Fibroblast of peridontal ligament (primary cell): ENCODE measurements around the gene KSR1.

Experiments
- DNase-seq: peaks from one replicate; pipeline ENCODE4 v3.0.0-alpha.2; 2010; ENCODE audit errors: extremely low read depth

KSR1 gene

DNA sequence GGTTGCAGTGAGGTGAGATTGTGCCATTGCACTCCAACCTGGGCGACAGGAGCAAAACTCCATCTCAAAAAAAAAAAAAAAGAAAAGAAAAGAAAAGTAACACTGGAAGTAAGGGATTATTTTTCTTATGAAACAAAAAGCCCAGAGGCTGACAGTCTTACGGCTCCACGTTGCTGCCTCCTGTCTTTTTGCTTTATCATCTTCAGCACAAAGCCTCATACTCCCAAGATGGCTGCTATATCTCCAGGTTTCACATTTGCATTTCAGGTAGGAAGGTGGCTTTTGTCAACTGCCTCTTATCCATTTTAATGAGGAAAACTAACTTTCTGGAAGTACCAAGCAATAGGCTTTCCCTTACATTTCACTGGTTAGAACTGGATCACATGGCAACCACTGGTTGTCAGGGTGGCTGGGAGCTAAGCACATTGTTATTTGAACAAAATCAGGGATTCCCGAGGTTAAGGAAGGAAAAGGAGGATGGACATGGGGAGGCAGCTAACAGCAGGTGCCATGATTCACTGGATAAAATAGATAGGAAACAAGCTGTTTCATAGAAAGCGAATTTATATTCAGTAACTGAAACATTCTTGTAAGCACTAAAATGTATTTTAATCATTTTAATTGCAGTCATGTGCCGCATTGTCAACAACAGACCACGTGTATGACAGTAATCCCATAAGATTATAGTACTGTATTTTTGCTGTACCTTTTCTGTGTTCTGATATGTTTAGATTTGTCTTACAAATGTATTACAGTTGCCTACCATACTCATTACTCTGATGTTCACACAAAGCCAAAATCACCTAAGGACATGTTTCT is 58.6 kb downstream of the KSR1 start:
- DNase-seq, result no peak

DNA sequence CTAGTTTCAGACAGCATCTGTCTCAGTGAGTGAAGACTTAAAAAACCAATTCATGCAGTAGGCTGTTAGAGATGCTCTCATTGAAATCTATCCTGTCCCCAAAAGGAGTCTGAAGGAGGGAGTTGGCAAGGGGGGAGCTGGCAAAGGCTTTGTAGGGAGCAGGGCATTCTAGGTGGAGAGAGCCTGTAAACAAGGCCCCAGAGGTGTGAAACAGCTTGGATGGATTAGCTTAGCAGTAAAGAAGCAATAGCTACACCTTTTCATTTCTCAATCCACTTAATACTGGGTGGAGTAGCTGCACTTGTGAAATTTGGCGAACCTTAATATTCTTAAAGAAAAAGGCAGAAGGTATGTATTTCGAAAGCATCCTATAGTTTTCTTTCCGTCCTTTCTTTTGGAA is 61.8 kb downstream of the KSR1 start:
- DNase-seq, result no peak

DNA sequence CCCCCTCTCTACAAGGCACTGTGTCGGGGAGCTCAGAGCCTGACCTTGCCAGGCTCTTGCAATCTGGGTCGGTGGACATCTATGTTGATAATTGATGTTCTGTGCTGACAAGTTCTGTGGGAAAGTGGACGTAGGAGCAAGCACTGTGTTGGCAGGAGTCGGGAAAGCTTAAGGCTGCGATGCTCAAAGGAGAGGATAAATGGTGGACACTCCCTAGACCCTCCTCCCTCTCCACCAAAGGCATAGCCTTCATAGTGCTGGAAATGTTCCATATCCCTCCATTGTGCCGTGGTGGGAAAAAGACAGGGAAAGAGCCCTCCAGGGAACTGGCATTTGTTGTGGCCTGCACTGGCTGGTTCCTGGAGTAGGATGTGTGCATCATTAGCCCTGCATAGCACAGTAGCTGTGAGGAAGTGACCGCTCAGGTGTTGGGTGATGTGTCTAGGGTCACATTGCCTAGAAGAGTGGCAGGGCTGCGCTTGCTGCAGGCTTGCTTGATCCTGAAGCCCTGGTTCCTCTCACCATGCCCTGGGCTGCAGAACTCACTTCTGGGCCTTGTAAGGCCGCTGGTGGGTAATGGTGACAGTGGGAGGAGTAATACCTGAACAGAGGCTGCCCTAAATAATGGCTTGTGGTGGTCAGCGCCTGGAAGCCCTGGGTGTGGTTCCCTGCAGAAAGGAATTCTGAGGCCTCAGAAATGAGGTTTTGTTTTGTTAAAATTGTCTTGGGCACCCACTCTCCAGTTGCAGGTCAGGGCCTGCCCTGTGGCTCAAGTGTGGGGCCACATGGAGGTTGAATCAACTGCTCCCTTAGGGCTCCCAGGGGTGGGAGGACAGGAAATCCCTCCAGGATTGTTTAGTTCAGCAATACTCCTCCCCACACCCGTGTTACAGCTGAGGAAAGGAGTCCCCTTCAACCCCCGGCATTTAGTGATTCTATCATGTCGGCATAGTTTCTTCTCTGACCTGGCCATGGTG is 62.6 kb downstream of the KSR1 start:
- DNase-seq, result no peak

DNA sequence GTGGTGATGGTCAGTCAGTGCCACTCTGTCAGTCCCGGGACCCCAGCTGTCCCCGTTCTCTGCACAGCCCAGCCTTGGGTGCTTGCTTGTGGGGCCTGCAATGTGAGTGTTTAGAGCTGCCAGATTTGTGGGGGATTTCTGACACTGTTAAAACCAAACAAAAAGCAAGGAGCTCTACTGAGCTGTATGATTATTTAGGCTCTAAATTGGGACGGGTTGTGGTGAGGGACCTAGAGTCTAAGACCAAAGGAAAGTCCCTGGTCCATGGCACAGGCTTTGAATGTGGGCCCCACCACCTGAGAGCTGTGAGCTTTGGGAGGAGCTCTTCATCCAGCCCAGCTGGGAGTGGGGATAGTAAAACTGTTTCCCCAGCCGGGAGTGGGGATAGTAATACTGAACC is 63.3 kb downstream of the KSR1 start:
- no peak for DNase-seq

DNA sequence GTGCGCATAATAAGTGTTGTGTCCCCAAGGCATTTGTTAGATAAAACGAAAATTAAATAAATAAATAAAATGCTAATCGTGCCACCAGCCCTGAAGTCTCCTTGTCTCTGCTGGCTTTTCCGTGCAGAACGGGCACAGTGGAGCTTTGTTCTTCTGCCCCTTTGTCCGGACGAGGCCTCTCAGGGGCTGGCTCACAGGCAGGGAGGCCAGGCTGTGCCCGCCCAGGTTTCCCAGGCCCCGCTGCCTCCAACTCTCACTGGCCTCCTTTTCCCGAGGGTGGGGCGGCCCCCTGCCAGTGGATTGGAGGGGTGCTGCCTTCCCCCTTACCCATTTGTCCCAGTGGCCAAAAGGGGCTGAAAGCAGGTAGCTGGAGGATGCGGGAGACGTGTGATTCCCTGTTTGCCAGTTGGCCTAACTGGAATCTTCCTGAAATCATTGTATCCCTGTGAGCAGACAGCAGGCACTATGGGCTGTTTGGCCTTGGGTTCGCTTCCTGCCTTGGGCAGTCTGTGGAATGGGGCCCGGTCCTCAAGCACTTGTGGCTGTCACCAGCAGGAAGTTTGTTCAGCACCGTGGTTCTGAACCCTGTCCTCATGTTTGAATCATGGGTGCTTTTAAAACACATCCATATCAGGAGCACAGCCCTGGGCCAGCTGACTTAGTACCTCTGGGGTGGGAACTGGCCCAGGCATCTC is 64.4 kb downstream of the KSR1 start:
- no peak for DNase-seq

DNA sequence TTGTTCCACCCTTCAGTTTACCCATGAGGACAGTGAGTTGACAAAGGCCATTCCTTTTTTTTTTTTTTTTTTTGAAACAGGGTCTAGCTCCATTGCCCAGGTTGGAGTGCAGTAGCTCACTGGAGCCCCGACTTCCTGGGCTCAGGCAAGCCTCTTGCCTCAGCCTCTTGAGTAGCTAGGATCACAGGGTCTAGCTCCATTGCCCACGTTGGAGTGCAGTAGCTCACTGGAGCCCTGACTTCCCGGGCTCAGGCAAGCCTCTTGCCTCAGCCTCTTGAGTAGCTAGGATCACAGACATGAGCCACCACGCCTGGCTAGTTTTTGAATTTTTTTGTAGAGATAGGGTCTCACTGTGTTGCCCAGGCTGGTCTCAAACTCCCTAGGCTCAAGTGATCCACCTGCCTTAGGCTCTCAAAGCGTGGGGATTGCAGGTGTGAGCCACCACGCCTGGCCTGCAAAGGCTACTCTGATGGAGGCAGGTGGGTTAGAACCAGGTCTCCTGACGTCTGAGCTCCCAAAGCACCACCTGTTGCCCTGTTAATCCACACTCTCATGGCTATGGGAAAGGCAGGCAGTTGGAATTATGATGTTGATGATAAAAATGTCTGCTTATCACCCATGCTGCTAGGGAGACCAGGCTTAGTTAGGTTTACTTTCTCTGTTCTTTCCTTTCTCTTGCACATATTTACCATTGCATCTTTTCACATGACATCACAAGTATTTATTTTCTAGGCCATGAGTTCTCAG is 65.2 kb downstream of the KSR1 start:
- DNase-seq, result no peak

DNA sequence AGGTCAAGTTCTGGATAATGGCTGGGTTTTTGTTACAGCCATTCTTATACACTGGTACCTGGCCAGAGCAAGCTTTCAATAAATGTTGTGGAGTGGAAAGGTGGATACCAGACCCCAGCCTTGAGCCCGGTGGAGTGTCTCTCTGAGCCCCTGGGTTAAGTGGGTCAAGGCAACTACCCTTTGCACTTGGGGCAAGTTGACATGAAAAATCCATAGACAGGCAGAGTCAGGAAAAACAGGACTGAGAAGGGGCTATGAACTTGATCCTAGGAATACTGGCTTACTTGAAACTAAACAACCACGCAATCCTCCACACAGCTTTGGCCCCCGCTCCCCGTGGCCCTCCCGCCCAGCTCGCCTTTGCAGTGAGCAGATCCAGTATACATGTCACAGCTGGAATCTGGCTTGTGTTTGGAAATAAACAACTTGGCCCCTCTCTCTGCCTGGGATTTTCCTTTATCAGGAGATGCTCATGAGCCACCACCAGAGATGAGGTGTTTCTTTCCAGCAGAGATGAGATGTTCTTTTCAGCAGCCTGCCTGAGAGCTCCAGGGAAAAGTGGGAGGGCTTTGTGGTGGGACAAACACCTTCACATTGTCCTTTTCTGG is 65.9 kb downstream of the KSR1 start:
- no peak for DNase-seq

DNA sequence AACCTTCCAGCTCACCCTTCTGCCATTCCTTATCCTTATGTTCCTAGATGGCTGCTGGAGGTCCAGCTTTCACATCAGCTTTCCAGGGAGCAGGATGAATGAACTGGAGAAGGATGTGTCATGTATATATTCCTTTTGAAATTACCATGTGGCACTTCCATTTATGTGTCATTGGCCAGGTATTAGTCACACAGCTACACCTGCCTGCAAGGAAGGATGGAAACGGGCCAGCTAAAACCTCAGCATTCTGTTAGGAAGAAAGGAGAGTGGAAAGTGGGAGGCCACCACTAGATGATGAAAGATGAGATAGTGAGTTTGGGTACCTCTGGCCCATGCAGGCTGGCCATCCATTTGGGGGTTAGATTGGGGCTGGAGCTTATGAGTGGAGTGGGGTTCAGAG is 67.5 kb downstream of the KSR1 start:
- DNase-seq, result no peak

DNA sequence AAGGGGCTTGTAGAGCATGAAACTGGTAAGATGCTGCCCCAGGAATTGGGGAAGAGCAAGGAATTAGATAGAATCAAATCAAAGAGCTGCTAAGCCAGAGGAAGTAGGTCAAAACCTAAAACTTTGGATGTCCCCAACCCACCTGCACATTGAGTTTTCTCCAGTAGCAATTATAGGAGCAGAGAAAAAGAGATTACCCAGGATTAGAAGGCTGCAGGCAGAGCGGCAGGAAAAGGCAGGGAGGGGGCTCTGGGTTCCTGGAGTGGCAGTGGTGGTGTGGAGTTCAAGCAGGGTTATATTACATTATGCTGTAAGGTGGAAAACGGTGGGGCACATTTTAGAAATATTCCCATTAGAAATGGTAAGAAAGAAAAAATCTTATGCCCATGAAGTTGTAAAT is 68.3 kb downstream of the KSR1 start:
- DNase-seq, result no peak

DNA sequence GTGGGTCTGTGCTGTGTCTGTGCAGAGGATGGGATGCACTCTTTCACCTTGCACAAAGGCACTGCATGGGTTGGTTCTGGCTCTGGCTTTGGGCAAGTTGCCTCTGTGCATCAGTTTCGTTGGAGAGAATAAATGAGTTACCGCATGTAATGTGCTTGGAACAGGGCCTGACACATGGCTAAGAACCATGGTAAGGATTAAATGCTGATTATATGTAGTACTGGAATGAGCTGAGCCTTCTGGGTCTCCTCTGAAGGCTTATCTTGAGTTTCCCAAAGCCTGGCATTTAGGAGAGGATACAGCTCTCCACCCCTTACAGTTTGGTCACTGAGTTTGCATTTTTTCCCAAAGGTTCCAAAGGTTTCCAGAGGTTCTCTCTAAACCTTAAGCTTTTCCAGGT is 69.1 kb downstream of the KSR1 start:
- no peak for DNase-seq

DNA sequence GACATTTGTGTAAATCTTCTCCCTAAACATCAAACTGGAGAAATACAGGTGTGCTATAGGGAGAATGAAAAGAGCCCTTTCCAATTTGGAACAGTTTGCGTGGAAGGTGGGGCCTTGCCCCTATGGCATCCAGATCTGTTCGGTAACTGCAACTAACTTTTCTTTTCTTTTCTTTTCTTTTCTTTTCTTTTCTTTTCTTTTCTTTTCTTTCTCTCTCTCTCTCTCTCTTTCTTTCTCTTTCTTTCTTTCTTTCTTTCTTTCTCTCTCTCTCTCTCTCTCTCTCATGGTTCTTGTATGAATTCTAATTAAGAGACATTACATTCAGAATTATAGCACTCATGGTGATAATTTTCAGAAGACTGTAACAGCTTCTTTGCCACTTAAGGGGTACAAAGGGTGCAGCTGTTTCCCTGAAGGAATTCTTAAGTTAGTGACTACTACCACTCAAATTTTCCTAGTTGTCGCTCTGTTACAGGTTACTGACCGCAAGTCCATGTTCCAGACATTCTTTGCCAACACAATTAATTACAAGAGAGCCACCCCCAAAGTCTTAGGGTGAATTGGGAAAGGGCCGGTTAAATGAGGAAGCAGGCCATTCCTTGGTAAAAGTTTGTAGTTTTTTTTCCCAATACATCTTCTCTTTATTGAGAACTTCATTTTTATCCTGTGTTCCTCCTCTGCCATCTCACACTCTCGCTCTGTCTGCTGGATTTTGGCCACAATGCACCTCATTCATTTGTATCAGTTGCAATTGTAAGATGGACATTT is 69.8 kb downstream of the KSR1 start:
- DNase-seq, result no peak

DNA sequence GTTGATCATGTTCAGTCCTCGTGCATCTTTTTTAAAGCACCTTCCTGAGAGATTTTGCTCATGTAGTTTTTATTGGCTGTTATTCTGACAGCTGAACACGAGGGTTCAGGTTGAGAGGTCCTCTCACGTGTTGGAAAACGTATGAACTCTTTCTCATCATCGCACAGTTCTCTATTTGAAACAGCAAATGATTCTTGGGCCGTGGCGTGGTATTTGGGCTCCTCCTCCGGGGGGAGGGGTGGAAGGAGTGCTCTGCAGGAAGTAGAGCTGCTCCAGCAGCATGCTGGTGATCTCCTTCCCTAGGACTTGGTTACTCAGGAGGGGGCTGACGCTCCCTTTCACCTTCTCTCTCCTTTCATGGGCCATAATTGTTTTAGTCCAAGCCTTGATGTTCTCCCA is 70.4 kb downstream of the KSR1 start:
- DNase-seq, result no peak

DNA sequence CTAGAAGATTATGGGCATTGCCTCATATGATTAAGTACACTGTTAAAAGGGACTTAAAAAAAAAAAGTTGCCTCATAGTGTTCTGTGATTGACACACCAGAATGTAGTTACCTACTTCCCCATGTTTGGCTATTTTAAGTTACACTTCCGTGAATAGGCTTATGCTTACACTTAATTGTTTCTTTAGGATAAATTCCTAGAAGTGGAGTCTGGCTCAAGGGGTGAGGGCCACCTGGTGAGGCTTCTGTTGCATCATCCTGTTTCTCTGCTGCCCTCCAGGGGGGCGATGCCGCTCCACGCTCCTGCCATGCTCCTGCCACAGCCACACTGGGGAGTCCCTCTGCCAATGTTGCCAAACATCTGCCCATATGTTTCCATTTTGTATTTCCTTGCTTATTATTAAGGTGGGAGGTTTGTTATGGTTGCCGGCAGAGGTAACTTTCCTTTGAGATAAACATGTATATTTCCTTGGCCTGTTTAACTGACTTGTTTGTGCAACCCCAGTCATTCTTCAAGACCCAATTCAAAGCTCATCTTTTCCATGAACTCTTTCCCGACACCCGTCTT is 73.1 kb downstream of the KSR1 start:
- no peak for DNase-seq

DNA sequence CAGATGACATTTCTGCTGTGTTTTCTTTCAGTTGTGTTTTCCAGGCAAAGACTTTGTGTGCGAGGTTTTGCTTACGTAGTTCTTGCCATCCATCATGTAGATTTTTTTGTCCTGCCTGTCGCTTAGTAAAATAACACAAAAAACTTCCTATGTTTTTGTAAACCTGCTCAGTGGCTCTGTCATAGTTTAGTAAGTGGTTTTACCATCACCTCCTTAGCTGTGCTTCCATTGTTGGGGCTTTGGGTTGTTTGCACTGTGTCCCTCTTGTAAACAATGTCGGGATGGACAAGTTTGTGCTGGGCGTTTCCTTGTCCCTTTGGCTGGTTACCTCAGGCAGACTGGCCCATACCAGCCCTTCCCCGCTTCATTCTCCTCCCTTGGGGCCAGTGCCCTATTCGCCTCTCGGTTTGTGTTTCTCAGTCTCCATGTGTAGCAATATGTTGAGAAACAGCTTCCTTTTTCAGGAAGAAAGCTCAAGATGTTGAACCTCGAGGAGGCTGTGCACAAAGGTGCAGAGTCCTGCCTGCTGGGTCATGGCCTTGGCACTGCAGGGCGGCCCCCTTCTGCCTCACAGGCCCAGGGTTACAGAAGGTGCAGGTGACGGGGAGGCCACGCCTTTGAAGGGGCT is 74.6 kb downstream of the KSR1 start:
- no peak for DNase-seq

DNA sequence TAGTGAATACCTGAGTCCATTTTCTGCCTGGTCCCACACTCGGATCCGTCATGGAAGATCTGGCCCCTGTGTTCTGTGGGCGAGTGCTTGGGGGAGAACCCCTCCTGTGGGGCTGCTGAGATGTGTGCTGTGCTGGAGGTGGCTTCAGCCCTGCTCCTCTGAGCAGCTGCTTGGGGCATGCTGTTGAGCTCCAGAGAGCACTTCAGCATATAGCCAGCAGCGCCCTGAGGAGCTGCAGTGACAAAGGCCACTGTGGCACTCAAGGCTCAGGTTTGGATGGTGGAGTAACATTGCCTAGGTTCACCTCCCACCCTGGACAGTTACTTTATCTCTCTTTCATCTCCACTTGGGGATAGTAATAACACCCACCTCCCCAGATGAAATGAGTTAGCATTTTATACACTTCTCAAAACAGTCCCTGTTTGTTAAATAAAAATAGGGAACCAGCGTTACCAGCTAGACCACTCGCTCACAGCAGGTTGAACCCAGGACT is 75.3 kb downstream of the KSR1 start:
- no peak for DNase-seq

DNA sequence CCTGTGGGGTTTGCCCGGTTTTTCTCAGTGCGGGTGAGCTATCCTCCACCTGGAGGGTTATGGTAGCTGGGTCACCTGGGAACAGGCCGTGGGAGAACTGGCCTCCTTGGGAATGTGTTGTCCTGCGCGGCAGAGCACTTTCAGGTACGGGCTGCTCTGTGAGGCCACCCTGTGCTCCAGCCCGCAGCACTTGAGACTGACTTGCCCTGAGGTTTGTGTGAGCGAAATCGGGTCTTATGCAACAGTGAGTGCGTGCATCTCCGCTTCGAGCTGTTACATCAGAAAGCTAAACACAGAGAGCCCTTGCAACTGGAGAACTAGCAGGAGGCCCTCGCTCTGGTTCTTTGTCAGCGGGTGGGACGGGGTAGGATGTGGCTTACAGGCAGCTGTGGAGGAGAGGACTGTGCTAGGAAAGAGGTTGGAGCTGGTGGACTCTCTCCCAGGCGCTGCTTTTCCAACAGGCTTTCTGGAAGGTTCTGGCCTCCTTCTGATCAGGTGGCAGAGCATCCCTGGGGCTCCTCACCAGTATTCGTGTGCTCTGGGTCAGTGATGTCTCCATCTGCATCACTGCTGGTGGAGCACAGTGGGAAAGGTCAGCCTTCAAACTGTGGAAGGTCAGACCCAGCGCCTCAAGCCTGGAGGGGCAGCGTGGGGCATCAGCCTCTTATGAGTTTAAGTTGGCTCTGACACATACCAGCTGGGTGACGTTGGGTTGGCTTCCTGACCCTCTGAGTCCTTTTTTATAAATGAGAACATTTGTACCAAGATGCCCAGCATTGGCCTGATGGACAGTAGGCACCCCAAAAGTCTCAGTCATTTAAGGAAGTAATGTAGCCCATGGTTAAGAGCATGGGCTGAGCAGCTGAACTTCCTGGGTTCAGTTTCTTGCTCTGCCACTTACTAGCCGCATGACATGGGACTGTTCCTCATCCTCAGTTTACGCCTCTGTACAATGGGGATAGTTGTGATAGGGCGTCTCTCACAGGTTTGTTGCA is 76.3 kb downstream of the KSR1 start:
- DNase-seq, result peak; percentile 56

DNA sequence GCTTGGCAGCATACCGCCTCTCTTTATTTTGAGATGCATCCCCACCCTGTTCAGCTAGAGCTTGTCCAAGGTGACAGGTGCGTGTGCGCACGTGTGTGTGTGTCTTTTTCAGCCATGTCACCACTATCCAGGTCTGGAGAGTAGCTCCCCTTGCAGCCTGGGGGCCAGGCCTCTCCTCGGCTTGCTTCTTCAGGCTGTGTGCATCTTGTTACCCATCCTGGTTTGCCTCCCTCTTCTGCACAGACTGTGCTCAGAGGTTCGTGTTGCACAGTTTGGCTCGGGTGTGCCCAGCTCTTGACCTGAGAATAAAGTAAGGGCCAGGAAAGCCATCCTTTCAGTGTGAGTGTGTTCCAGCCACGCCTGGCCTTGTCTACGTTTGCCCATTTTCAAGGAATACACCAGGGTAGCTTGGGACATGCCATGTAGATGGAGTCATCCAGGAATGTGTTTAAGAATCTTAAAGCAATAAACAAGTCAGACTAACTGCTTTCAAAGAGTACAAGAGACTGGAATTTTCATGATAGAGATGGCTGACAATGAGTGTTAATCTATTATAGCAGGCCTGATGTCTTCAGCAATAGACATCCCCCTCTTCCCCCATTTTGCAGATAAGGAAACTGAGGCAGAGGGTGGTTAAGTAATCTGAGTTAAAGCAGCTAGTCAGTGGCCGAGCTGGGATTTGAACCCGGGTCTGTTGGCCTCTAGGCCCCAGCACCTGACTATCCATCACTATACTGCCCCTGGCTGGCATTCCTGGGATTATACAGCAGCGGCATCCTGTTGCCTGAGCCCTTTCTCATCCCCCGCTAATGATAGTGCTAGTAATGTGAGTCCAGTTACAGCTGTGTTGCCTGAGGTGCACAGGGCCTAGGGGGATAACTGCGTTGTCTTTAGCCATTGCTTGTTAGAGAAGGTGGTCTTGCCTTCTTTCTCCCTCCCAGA is 77.9 kb downstream of the KSR1 start:
- peak; percentile 76 for DNase-seq
